Activated T-helper 9 cell treated with anti-CD3 and anti-CD28 coated beads, Interleukin-2, amount 50 U/mL, for 16 hours (primary cell): ENCODE measurements around the gene MAP3K4.

Source experiments
- DNase-seq: peaks from one replicate; pipeline ENCODE4 v3.0.0-alpha.2; 2020; ENCODE audit warnings: low read depth

Gene MAP3K4

DNA sequence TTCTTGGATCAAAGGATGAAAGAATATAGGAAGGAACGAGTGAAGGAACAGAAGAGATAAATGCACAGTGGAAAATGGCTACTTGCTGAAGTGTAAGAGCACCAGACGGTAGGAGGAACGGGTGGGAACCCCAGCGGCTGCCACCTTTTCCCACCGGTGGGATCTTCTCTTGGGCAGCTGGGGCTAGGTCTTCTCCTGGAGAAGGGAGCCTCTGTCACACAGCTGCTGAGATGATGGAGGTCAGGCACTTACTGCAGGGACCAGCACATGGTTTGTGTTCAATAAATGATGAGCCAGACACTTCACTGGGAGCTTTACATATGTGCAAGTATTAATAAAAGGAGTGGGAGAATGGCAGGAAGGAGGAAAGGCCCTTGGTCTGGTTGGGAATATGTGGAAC, 158.6 kb downstream of the MAP3K4 start:
- DNase-seq: no peak

DNA sequence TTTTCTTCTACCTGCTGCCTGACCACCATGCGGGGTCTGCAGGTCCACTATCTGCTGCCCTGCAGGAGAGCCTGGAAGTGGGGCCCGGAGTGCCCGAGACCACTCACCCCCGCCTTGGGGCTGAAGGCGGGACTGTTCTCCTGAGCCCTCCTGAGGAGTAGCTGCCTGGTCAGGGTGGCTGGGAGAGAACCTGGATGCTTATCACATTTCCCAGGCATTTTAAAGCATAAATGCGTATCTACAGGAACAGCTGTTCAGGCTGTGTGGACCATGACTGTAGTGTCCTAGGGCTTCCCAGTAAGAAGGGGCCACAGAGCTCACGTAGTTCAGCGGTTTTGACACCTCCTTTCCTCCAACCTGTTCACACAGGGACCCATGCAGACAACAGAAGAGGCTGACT, 159.0 kb downstream of the MAP3K4 start:
- DNase-seq: no peak

DNA sequence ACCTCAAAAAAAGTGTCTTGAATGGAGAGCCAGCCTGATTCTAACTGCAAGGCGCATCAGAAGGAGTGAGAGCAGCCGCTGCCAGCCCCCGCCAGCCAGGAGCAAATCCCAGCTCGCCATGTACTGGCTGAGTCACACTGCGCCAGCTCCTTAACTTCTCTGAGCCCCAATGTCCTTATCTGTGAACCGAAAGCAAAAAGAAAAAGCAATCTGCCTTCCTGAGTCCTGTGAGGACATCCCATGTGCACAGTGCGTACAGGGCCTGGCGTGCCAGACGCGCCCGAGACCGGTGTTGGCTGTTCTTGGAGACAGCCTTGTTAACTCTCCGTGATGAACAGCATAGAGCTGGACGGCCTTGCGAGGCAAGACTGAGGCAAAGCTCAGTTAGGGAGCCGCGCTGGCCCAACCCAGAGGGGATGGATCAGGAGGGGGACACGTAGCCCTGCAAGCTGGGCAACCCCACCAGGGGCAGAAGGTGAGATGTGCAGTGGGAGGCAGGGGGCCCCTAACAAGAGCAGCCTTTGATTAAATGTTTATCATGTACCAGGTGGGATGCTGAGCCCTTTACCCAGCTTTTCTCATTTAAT, 159.6 kb downstream of the MAP3K4 start:
- no peak for DNase-seq

DNA sequence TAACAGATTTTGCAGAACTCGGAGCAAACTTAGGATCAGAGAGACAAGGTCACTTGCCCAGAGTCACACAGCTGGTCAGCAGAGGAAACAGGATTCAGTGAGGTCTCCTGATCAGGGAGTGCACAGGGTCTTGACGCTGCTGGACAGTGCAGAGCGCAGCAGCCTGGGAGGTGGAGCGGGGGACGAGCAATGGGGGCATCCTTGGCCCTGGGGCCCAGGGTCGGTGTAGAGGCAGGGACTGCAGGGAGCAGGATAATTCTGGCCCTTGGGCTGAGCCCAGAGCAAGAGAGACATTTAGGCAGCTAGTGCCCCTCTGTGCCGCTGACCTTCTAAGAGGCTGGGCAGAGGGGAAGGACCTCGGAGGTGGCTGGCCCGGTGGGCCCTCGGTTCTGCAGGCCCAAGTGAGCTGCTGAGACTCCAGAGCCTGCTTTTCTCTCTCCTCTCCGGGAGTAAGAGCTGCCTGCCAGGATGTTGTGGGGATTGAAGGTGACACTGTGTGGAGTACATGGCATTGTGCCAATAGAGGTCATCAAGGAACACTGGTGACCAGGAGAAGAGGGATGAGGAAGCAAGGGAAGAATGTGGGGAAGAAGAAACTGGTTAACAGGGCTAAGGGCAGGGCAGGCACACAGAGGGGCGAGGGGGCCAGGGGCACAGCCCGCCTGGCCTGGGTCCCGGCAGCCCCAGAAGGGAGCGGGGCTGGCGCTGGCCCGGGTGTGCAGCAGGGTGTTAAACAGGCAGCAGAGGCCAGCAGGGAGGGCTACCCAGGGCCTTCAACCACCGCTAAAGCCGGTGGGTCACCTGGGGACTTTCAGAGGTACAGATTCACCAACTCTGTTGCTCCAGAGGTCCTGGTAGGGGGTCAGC, 160.3 kb downstream of the MAP3K4 start:
- no peak for DNase-seq

DNA sequence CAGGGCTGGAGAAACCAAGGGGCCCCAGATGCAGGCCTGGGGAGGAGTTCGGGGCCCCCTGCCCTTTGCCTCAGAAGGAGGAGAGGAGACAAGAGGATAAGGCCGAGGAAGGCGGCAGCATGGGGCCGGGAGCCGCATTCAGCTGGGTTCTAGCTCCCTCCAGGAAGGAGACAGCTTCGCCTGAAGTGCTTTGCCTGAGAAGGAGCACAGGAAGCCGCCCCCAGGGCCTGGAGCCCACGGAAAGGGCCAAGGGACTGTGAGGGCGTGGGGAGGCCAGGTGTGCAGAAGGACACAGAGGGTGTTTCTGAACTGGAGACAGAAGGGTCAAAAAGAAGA, 160.9 kb downstream of the MAP3K4 start:
- DNase-seq: no peak

DNA sequence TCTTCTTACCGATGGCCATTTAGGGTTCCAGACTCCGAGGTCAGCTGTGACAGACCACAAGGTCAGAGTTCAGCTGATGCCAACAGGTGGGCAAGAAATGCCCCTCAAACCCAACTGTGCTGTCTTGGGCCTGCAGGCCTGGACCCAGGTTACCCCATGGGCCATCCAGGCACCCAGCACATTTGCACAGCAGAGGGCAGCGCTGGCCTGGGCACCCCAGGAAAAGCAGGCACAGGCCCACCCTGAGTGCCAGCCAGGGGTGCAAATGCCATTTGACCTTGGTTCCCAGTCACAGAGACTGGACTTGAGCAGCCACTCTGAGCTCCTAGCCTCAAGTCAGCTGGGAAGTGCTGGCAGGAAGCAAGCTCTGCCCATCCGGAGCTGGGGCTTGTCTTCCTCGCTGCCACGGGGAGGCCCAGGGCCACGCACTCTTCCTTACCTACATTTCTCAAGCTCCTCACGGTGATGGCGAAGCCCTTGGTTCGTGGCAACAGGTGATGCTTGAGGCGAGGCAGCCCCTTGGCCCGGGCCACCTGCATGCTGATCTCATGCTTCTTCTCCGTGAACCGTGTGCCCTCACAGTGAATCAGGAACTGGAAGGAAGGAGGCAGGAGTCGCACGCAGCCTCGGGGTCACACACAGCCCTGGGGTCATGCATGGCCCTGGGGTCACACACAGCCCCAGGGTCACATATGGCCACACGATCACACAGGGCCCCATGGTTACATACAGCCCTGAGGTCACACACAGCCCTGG, 161.5 kb downstream of the MAP3K4 start:
- DNase-seq: no peak

DNA sequence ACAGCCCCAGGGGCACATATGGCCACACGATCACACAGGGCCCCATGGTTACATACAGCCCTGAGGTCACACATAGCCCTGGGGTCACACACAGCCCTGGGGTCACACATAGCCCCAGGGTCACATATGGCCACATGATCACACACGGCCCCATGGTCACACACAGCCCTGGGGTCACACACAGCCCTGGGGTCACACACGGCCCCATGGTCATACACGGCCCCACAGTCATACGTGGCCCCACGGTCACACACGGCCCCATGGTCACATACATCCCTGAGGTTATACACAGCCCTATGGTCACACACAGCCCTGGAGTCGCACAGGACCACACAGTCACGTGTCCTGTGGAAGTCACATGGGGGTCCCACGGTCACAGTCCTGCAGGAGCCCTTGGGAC, 162.2 kb downstream of the MAP3K4 start:
- DNase-seq: no peak

DNA sequence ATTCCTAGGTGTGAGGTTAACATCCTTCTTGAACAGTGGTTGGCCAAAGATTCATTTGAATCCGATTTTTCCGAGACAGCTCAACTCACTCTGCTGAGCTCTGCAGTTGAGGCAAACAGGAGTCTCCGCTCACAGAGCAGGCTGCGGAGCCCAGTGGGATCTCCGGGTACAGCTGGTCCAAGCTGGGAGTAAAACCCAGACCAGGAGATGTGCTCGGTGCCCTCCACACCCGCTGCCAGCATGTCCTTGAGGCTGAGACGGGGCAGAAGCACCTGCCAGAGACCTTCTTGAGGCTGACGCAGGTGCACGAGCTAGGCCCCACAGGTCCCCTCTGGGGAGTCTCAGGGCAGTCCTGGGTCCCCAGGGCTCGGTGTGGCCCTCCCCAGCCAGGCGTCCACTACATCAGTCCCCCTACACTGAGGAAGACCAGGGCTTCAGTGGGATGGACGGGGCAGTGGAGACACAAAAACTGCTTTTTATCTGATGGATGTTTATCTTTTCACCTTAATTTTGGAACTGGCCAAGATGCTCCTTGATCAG, 163.3 kb downstream of the MAP3K4 start:
- no peak for DNase-seq

DNA sequence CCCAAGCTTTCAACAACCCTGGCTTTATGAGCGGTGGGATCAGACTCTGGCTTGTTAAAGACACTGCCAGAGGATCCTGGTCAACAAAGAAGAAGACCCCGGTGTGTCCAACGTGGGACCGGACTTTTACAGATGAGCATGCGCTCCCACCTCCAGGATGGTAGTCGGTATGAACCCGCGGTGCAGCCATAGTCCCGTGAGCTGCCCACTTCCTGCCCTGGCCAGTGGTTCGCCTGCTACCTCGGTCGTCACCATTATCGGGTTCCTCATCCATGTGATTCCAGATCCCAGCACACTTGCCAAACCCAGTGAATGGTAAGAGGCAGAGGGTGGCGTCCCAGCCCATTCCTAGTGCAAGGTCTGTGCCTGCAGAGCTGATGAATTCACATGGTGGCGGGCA, 169.6 kb downstream of the MAP3K4 start:
- no peak for DNase-seq

DNA sequence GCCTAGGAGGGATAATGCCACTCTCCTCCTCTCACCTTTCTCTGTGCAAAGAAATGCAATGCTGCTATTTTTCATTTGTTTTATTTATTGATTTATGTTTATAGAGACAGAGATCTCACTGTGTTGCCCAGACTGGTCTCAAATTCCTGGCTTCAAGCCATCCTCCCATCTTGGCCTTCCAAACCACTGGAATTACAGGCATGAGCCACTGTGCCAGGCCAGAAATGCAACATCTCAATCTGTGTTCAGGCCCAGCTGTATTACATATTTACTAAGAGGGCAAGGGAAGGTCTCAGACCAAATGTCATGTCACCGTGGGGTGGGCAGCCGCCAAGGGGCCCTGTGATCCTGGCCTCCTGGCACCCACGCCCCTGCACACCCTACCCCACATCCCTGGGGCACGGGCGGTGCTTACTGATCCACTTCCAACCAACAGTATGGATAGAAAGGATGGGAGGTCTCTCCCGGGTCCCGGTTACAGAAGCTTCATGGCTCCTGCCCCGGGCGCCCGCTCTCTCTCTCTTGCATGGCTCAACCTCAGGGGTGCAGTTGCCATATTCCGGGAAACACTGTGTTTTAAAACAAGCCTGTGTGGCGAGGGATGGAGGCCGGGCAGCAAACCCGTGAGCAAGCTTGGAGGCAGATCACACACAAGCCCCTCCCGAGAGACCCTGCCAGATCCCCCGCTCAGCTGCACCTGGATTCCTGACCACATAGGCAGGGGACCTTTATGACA, 170.5 kb downstream of the MAP3K4 start:
- no peak for DNase-seq

DNA sequence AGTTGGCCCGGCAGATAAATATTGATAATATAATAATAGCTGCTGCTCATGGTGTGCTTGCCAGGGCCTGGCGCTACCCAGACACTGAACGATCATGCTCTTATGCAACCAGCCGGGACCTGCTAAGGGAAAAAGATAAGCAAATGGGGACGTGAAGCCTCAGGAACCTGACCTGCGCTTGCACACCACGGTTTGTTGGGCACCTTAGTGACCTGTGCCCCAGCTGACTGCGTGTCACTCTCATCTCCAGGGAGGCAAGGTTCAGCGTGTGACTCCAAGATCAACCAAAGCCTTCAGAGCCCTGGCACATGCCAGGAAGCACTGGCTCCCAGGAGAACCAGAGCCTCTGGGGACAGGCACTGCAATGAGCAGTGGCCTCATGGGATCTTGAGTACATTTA, 171.2 kb downstream of the MAP3K4 start:
- no peak for DNase-seq

DNA sequence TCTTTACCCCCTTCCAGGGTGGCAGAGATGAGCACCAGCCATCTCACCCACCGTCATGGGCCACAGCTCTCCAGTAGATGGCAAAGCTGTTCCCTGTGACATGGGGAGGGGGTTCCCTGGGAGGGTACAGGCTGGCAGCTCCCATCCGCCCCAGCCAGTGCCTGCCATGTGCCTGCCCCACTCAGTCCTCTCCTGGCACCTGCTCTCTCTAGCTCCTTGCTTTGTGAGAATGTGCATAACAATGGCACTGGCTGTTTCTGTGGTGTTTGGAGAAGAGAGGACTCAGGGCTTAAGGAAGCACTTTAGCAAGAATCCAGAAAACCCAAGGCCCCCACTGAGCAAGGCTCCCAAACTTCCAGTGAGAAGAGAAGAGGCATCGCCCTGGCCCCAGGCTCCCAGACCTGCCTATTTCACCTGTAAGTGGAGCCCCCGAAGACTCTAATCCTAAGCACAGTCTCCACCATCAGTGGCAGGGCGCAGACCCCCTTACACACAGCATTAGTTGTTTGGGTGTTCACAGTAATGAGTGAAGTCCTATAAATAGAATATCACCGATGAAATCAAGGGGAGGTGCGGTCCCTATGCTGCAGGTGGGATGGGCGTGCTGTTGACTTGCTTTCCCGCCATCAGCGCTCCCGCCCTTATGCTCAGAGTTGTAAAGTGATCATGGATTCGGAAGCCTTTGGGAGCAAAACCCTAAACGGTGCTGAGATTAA, 172.1 kb downstream of the MAP3K4 start:
- no peak for DNase-seq

DNA sequence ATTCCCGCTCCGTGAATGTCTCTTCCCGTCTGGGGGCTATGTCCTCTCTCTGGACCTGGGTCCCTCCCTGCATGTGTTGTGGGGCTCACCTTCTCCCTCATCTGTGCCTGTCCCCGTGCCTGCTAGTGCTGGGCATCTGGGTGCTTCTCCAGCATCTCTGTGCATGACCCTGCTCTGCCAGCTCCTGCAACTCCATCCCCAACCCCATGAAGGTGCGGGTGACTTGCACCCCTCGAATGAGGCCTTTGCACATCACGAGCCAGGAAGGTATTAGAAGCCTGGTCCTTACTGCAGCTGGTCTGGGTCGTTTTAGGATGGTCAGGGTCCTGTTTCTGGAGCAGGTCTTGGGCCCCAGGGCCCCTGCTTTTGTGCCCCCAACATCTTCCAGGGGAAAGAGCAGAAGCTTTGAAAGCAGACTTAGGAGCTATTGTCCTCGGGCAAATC, 172.6 kb downstream of the MAP3K4 start:
- no peak for DNase-seq

DNA sequence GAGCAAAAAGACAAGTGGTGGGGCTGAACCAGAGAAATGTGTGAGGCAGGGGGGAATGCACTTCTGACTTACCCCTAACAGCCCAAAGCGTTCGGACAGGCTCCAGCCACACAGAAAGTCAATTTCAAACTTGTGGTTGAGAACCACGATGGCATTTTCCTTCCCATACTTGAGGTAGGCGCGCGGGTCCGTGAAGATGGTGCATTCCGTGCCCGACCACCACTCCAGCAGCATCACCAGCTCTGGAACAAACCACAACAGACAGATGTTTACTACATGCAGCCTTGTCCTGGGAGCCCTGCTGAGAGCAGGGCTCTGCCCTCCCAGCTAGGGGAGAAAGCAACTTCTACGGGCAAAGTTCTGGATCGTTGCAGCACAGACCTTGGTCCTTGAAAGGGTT, 174.6 kb downstream of the MAP3K4 start:
- no peak for DNase-seq

DNA sequence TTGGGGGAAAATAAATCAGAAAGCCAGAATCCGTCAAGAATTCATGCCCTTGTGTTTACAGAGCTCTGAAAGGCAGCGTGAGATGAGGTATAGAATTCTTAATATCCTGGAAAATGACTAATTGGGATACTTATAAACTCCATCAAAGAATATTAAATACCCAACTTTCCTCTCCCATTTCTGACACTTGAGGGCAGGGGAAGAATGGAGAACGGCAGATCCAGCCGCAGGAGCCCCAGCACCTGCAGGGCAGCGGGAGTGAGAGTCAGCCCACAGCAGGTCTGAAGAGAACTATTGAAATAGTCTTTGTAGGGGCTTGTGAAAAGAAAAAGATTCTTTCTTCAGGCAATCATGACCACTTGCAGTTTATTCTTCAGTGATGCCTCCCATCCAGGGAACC, 175.1 kb downstream of the MAP3K4 start:
- no peak for DNase-seq
